ENCODE measurements around the gene SHISA3.
A peak's percentile ranks its signal among the peaks of the same experiment; 100 is the strongest.

- TF ChIP-seq, protein P1, sequence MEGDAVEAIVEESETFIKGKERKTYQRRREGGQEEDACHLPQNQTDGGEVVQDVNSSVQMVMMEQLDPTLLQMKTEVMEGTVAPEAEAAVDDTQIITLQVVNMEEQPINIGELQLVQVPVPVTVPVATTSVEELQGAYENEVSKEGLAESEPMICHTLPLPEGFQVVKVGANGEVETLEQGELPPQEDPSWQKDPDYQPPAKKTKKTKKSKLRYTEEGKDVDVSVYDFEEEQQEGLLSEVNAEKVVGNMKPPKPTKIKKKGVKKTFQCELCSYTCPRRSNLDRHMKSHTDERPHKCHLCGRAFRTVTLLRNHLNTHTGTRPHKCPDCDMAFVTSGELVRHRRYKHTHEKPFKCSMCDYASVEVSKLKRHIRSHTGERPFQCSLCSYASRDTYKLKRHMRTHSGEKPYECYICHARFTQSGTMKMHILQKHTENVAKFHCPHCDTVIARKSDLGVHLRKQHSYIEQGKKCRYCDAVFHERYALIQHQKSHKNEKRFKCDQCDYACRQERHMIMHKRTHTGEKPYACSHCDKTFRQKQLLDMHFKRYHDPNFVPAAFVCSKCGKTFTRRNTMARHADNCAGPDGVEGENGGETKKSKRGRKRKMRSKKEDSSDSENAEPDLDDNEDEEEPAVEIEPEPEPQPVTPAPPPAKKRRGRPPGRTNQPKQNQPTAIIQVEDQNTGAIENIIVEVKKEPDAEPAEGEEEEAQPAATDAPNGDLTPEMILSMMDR (conservative IDR thresholded peaks at IDR 0.05; ENCODE audit: low read length): peak; percentile 51; the same call in 1 of the 2 replicates
- TF ChIP-seq EZH2phosphoT487 (IDR thresholded peaks at IDR 0.05; ENCODE audit: borderline replicate concordance, low read depth, low read length): no peak
Measured at GRCh38 chr4:42401171-42401570, 3.9 kb downstream of the SHISA3 start.
